ENCODE data around the gene VSX1.

Gene VSX1

GRCh38 chr20:25058051-25058846, 23.7 kb downstream of the VSX1 start, which contains the start of gene ACSS1:
Gene ACSS1, minus strand, starts transcription at chr20:25058139. Its CDS starts 37 bp downstream, at chr20:25058102.
- H3K9me3 ChIP-seq (ENCODE audit: insufficient read depth, low read depth, low read length), result peaks cover 6% of the 10 kb centered on the region
- WGBS (ENCODE audit: extremely low coverage, insufficient coverage, insufficient read length), result no CpG with 5 or more reads among the region's 56 CpGs

GRCh38 chr20:25057234-25058050, 24.5 kb downstream of the VSX1 start:
- WGBS (ENCODE audit: extremely low coverage, insufficient coverage, insufficient read length), result no CpG with 5 or more reads among the region's 86 CpGs
- Histone ChIP-seq H2BK12ac (ENCODE audit: low read length) (no peak overlapping the region), H3K36me3 (ENCODE audit: control insufficient read depth in 1 of 2, insufficient read depth in 2 of 2, low read length in 2 of 2) (no peaks in the 10 kb centered on the region), H3K4ac (ENCODE audit: low read depth, low read length) (no peak overlapping the region), H3K79me2 (ENCODE audit: control insufficient read depth, insufficient read depth, low read length, poor library complexity) (no peaks in the 10 kb centered on the region), H2BK5ac (ENCODE audit: low read depth, low read length, poor library complexity) (no peak overlapping the region), H2AK5ac (ENCODE audit: low read length) (no peak overlapping the region), H3K9ac (ENCODE audit: low read length) (no peak overlapping the region), H3K4me1 (ENCODE audit: control insufficient read depth in 1 of 2, insufficient read depth in 2 of 2, low read length in 2 of 2) (peaks cover 4 to 8% of the 10 kb centered on the region in 2 experiments), H3K23ac (ENCODE audit: low read length) (no peak overlapping the region), H3K14ac (ENCODE audit: low read length) (no peak overlapping the region), H3K27ac (ENCODE audit: low read depth, low read length) (no peak overlapping the region), H4K8ac (ENCODE audit: low read depth, low read length) (no peak overlapping the region), H3K4me2 (ENCODE audit: low read length) (peak overlapping the region; percentile 63), H2BK120ac (ENCODE audit: insufficient read depth, low read length, poor library complexity) (no peak overlapping the region), H3K79me1 (ENCODE audit: low read length) (no peaks in the 10 kb centered on the region), H2AFZ (ENCODE audit: insufficient read depth, low read length, poor library complexity) (peak overlapping the region; percentile 18), H3K4me3 (ENCODE audit: low read depth, low read length) (no peak overlapping the region), H4K12ac (ENCODE audit: low read depth, low read length) (no peak overlapping the region), H4K91ac (ENCODE audit: low read depth, low read length) (no peak overlapping the region), H3K18ac (ENCODE audit: low read length) (no peak overlapping the region), H3K9me3 (ENCODE audit: insufficient read depth, low read depth, low read length) (peaks cover 6% of the 10 kb centered on the region), H3K27me3 (ENCODE audit: insufficient read depth, low read length) (peaks cover 47% of the 10 kb centered on the region)
- DNase-seq, result peak; percentile 14 to 66

More at GRCh38 chr20:25058051-25058846, 23.7 kb downstream of the VSX1 start, which contains the start of gene ACSS1:
- Histone ChIP-seq H3K14ac (ENCODE audit: low read length) (no peak within 1 kb of the TSS), H3K79me1 (ENCODE audit: low read length) (no peaks in the 10 kb centered on the region), H2BK5ac (ENCODE audit: low read depth, low read length, poor library complexity) (no peak within 1 kb of the TSS), H3K4ac (ENCODE audit: low read depth, low read length) (no peak within 1 kb of the TSS), H3K18ac (ENCODE audit: low read length) (no peak within 1 kb of the TSS), H2BK120ac (ENCODE audit: insufficient read depth, low read length, poor library complexity) (no peak within 1 kb of the TSS), H4K8ac (ENCODE audit: low read depth, low read length) (no peak within 1 kb of the TSS), H2BK12ac (ENCODE audit: low read length) (no peak within 1 kb of the TSS), H3K79me2 (ENCODE audit: control insufficient read depth, insufficient read depth, low read length, poor library complexity) (no peaks in the 10 kb centered on the region), H4K91ac (ENCODE audit: low read depth, low read length) (no peak within 1 kb of the TSS), H3K36me3 (ENCODE audit: control insufficient read depth in 1 of 2, insufficient read depth in 2 of 2, low read length in 2 of 2) (no peaks in the 10 kb centered on the region), H3K23ac (ENCODE audit: low read length) (no peak within 1 kb of the TSS), H3K27me3 (ENCODE audit: insufficient read depth, low read length) (peaks cover 47% of the 10 kb centered on the region), H2AK5ac (ENCODE audit: low read length) (no peak within 1 kb of the TSS), H3K4me1 (ENCODE audit: control insufficient read depth in 1 of 2, insufficient read depth in 2 of 2, low read length in 2 of 2) (peaks cover 4 to 8% of the 10 kb centered on the region in 2 experiments), H3K4me2 (ENCODE audit: low read length) (peak within 1 kb of the TSS; percentile 63), H3K27ac (ENCODE audit: low read depth, low read length) (no peak within 1 kb of the TSS), H3K4me3 (ENCODE audit: low read depth, low read length) (no peak within 1 kb of the TSS), H2AFZ (ENCODE audit: insufficient read depth, low read length, poor library complexity) (peak within 1 kb of the TSS; percentile 18), H4K12ac (ENCODE audit: low read depth, low read length) (no peak within 1 kb of the TSS), H3K9ac (ENCODE audit: low read length) (no peak within 1 kb of the TSS)
- peak in 1 of 2 donors; percentile 39 for DNase-seq

GRCh38 chr20:25056690-25057233, 25.2 kb downstream of the VSX1 start:
- Histone ChIP-seq H2AFZ (ENCODE audit: insufficient read depth, low read length, poor library complexity) (peak overlapping the region; percentile 18), H3K14ac (ENCODE audit: low read length) (no peak overlapping the region), H3K23ac (ENCODE audit: low read length) (no peak overlapping the region), H3K4me2 (ENCODE audit: low read length) (peak overlapping the region; percentile 63), H3K9me3 (ENCODE audit: insufficient read depth, low read depth, low read length) (peaks cover 5% of the 10 kb centered on the region), H4K91ac (ENCODE audit: low read depth, low read length) (no peak overlapping the region), H3K36me3 (ENCODE audit: control insufficient read depth in 1 of 2, insufficient read depth in 2 of 2, low read length in 2 of 2) (no peaks in the 10 kb centered on the region), H3K4ac (ENCODE audit: low read depth, low read length) (no peak overlapping the region), H3K79me1 (ENCODE audit: low read length) (no peaks in the 10 kb centered on the region), H3K18ac (ENCODE audit: low read length) (no peak overlapping the region), H3K27me3 (ENCODE audit: insufficient read depth, low read length) (peaks cover 47% of the 10 kb centered on the region), H2AK5ac (ENCODE audit: low read length) (no peak overlapping the region), H4K12ac (ENCODE audit: low read depth, low read length) (no peak overlapping the region), H3K27ac (ENCODE audit: low read depth, low read length) (no peak overlapping the region), H3K4me3 (ENCODE audit: low read depth, low read length) (no peak overlapping the region), H3K79me2 (ENCODE audit: control insufficient read depth, insufficient read depth, low read length, poor library complexity) (no peaks in the 10 kb centered on the region), H3K9ac (ENCODE audit: low read length) (no peak overlapping the region), H3K4me1 (ENCODE audit: control insufficient read depth in 1 of 2, insufficient read depth in 2 of 2, low read length in 2 of 2) (peaks cover 4 to 8% of the 10 kb centered on the region in 2 experiments), H4K8ac (ENCODE audit: low read depth, low read length) (no peak overlapping the region), H2BK5ac (ENCODE audit: low read depth, low read length, poor library complexity) (no peak overlapping the region), H2BK12ac (ENCODE audit: low read length) (no peak overlapping the region), H2BK120ac (ENCODE audit: insufficient read depth, low read length, poor library complexity) (no peak overlapping the region)
- DNase-seq, result no peak
- WGBS (ENCODE audit: extremely low coverage, insufficient coverage, insufficient read length), result no CpG with 5 or more reads among the region's 24 CpGs

- Histone ChIP-seq H3K4me3 (ENCODE audit: low read depth, low read length) (no peak overlapping the region), H3K4ac (ENCODE audit: low read depth, low read length) (no peak overlapping the region), H3K18ac (ENCODE audit: low read length) (no peak overlapping the region), H2BK12ac (ENCODE audit: low read length) (no peak overlapping the region), H3K27ac (ENCODE audit: low read depth, low read length) (no peak overlapping the region), H3K14ac (ENCODE audit: low read length) (no peak overlapping the region), H3K79me1 (ENCODE audit: low read length) (no peaks in the 10 kb centered on the region), H3K23ac (ENCODE audit: low read length) (no peak overlapping the region), H3K36me3 (ENCODE audit: control insufficient read depth in 1 of 2, insufficient read depth in 2 of 2, low read length in 2 of 2) (no peaks in the 10 kb centered on the region), H3K79me2 (ENCODE audit: control insufficient read depth, insufficient read depth, low read length, poor library complexity) (no peaks in the 10 kb centered on the region), H2BK120ac (ENCODE audit: insufficient read depth, low read length, poor library complexity) (no peak overlapping the region), H4K8ac (ENCODE audit: low read depth, low read length) (no peak overlapping the region), H4K91ac (ENCODE audit: low read depth, low read length) (no peak overlapping the region), H3K27me3 (ENCODE audit: insufficient read depth, low read length) (peaks cover 46% of the 10 kb centered on the region), H2AK5ac (ENCODE audit: low read length) (no peak overlapping the region), H3K9me3 (ENCODE audit: insufficient read depth, low read depth, low read length) (peaks cover under 1% of the 10 kb centered on the region), H3K9ac (ENCODE audit: low read length) (no peak overlapping the region), H2AFZ (ENCODE audit: insufficient read depth, low read length, poor library complexity) (no peak overlapping the region), H3K4me2 (ENCODE audit: low read length) (no peak overlapping the region), H4K12ac (ENCODE audit: low read depth, low read length) (no peak overlapping the region), H2BK5ac (ENCODE audit: low read depth, low read length, poor library complexity) (no peak overlapping the region), H3K4me1 (ENCODE audit: control insufficient read depth in 1 of 2, insufficient read depth in 2 of 2, low read length in 2 of 2) (peaks cover 4 to 8% of the 10 kb centered on the region in 2 experiments)
- WGBS (ENCODE audit: extremely low coverage, insufficient coverage, insufficient read length), result no CpG with 5 or more reads among the region's 8 CpGs
- DNase-seq, result no peak
Observed at GRCh38 chr20:25055711-25056495, 26.0 kb downstream of the VSX1 start.
